Measurements from ENCODE around the gene EYS. TPM values are rescaled to one million over a fixed set of nuclear protein-coding genes. Genes with fewer than 3 reads are reported as not detected.

Gene EYS
- total and polyA plus RNA-seq, 3 experiments from 2014 or later, result not detected

DNA sequence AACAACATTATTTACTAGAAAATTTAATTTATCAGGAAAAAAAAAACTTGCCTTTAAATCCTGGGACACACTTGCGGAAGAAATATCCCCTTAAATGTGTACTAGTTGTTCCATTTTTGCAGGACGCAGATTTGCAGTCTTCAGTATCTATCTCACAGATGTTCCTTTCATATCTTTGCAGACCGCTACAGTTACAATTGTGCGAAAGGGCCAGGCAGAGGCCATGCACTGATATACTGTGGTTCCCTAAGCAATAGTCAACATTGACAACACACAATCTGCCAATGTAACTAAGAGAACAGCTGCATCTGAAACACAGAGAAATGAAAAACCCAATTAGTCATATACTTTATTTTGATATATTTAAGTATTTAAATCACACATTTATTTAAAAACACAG is 411.2 kb downstream of the EYS start:
- Mint-ChIP-seq H3K36me3 (no peaks in the 10 kb centered on the region), H3K27me3 (no peaks in the 10 kb centered on the region), H3K27ac (no peak overlapping the region), H3K9me3 (peaks cover 0 to 19% (median 8%) of the 10 kb centered on the region in 5 donors), H3K4me1 (no peaks in the 10 kb centered on the region), H3K4me3 (no peak overlapping the region)
- Histone ChIP-seq H3K4me3 (ENCODE audit: low read length) (no peak overlapping the region), H3K27ac (ENCODE audit: low read depth, low read length) (no peak overlapping the region), H3K36me3 (ENCODE audit: insufficient read depth, low read length) (no peaks in the 10 kb centered on the region), H3K27me3 (ENCODE audit: insufficient read depth, low read length, poor library complexity, severe bottlenecking) (no peaks in the 10 kb centered on the region), H3K9me3 (ENCODE audit: low read length) (no peaks in the 10 kb centered on the region), H3K4me1 (ENCODE audit: insufficient read depth, low read length) (no peaks in the 10 kb centered on the region)
- no peak for DNase-seq
- ChIA-PET CTCF (no interaction called here), POLR2A (no interaction called here)

DNA sequence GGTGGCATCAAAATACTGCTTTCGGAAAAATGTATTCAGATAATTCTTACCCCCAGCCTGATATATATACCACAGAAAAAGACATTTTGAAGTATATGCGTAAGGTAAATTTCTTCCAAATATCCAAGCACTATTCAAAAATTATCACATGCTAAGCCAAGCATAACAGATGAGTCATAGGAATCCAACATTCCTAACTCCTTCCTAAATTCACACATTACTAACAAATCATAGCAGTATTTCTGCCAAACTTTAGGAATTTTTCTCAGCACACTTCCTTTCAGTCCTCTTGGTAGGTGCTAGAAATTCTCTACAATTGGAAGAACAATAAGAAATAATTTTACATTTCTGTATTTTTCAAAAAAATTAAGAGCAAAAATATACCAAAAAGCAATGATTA is 417.5 kb downstream of the EYS start:
- H3K36me3 ChIP-seq (ENCODE audit: insufficient read depth, low read length), result no peaks in the 10 kb centered on the region
- Mint-ChIP-seq H3K4me1 (no peaks in the 10 kb centered on the region), H3K27ac (no peak overlapping the region), H3K9me3 (peaks cover 0 to 17% (median 8%) of the 10 kb centered on the region in 5 donors), H3K27me3 (no peaks in the 10 kb centered on the region), H3K36me3 (no peaks in the 10 kb centered on the region), H3K4me3 (no peak overlapping the region)
- ChIA-PET CTCF (no interaction called here), POLR2A (no interaction called here)
- H3K9me3 ChIP-seq (ENCODE audit: low read length), result no peaks in the 10 kb centered on the region
- no peak overlapping the region for H3K27ac ChIP-seq (ENCODE audit: low read depth, low read length)
- no peak overlapping the region for H3K4me3 ChIP-seq (ENCODE audit: low read length)
- DNase-seq, result no peak
- no peaks in the 10 kb centered on the region for H3K27me3 ChIP-seq (ENCODE audit: insufficient read depth, low read length, poor library complexity, severe bottlenecking)
- H3K4me1 ChIP-seq (ENCODE audit: insufficient read depth, low read length), result no peaks in the 10 kb centered on the region

DNA sequence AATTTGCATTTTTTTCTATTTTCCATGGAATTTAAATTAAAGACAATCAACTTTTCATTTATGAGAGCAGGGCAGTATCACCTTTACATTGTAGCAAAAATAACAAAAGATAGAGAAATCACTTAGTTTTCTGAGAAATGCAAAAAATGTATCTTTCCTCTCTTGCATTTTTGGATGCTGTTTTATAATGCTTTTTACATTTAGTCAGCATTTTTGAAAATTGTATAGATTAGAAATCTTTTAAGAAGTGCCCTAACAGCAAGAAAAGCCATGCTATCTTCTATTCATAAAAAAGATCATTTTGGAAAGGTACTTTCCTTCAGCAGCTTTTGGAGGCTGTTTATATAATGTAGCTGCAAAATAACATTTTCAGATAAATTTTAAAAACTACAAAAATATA is 421.8 kb downstream of the EYS start:
- no peaks in the 10 kb centered on the region for H3K36me3 ChIP-seq (ENCODE audit: insufficient read depth, low read length)
- Mint-ChIP-seq H3K9me3 (peaks cover 1 to 12% (median 8%) of the 10 kb centered on the region in 5 donors), H3K4me1 (no peaks in the 10 kb centered on the region), H3K27ac (no peak overlapping the region), H3K4me3 (no peak overlapping the region), H3K27me3 (no peaks in the 10 kb centered on the region), H3K36me3 (no peaks in the 10 kb centered on the region)
- ChIA-PET CTCF (no interaction called here), POLR2A (no interaction called here)
- no peak overlapping the region for H3K4me3 ChIP-seq (ENCODE audit: low read length)
- H3K27me3 ChIP-seq (ENCODE audit: insufficient read depth, low read length, poor library complexity, severe bottlenecking), result no peaks in the 10 kb centered on the region
- no peaks in the 10 kb centered on the region for H3K4me1 ChIP-seq (ENCODE audit: insufficient read depth, low read length)
- no peak for DNase-seq
- H3K27ac ChIP-seq (ENCODE audit: low read depth, low read length), result no peak overlapping the region
- no peaks in the 10 kb centered on the region for H3K9me3 ChIP-seq (ENCODE audit: low read length)

DNA sequence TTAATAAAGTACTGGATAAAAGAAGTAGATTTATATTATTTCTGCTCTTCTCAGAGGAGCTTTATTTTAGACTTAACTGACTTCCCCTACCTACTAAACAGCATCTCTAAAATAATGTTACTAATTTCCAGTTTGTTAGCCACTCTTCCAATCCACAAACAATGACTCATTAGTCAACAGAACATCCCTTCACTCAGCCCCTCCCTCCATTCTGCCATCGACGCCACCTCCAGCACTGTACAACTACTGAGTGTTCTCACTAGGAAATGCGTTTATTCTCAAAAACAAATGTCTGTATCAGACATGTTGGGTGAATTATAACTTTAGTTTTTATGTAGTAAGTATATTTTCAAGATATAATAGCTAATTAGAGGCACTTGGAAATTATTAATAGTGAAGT is 427.0 kb downstream of the EYS start:
- no peaks in the 10 kb centered on the region for H3K36me3 Mint-ChIP-seq

DNA sequence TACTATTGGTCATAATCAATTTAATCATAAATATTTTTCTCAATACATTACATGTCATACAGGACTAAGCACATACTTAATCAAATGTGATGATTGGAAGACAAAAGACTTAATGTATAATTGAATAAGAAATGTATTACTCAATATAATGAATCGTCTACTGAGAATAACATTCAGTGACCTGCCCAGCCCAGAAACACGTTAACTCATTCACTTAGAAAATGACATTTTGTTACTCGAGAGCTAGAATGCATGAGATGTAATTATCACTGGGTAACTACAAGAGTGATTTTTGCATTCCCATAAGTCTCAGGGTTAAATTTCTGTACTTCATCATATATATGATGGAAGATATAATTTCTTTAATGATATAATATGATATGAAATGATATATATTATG is 444.8 kb downstream of the EYS start:
- Mint-ChIP-seq H3K36me3 (no peaks in the 10 kb centered on the region), H3K4me1 (no peaks in the 10 kb centered on the region), H3K4me3 (no peak overlapping the region), H3K9me3 (peaks cover 2 to 10% (median 7%) of the 10 kb centered on the region in 5 donors), H3K27ac (no peak overlapping the region), H3K27me3 (no peaks in the 10 kb centered on the region)
- Histone ChIP-seq H3K27me3 (ENCODE audit: insufficient read depth, low read length, poor library complexity, severe bottlenecking) (no peaks in the 10 kb centered on the region), H3K4me3 (ENCODE audit: low read length) (no peak overlapping the region), H3K36me3 (ENCODE audit: insufficient read depth, low read length) (no peaks in the 10 kb centered on the region), H3K27ac (ENCODE audit: low read depth, low read length) (no peak overlapping the region), H3K4me1 (ENCODE audit: insufficient read depth, low read length) (no peaks in the 10 kb centered on the region), H3K9me3 (ENCODE audit: low read length) (no peaks in the 10 kb centered on the region)
- DNase-seq, result no peak
- ChIA-PET CTCF (no interaction called here), POLR2A (no interaction called here)

More for the DNA sequence above, 427.0 kb downstream of the EYS start:
- Histone ChIP-seq H3K4me1 (ENCODE audit: insufficient read depth, low read length) (no peaks in the 10 kb centered on the region), H3K36me3 (ENCODE audit: insufficient read depth, low read length) (no peaks in the 10 kb centered on the region), H3K27me3 (ENCODE audit: insufficient read depth, low read length, poor library complexity, severe bottlenecking) (no peaks in the 10 kb centered on the region), H3K27ac (ENCODE audit: low read depth, low read length) (no peak overlapping the region), H3K4me3 (ENCODE audit: low read length) (no peak overlapping the region), H3K9me3 (ENCODE audit: low read length) (no peaks in the 10 kb centered on the region)
- Mint-ChIP-seq H3K27me3 (no peaks in the 10 kb centered on the region), H3K4me3 (no peak overlapping the region), H3K4me1 (no peaks in the 10 kb centered on the region), H3K27ac (no peak overlapping the region), H3K9me3 (peaks cover 2 to 23% (median 6%) of the 10 kb centered on the region in 5 donors)
- no peak for DNase-seq
- POLR2A ChIA-PET, result no interaction called here
- CTCF ChIA-PET, result no interaction called here

DNA sequence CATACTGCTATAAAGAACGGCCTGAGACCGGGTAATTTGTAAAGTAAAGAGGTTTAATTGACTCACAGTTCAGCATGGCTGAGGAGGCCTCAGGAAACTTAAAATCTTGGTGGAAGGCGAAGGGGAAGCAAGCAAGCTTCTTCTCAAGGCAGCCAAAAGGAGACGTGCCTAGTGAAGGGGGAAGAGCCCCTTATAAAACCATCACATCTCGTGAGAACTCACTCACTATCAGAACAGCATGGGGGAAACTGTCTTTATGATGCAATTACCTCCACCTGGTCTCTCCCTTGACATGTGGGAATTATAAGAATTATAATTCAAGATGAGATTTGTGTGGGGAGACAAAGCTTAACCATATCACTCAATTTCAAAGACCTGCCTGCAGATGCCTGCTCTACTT is 447.0 kb downstream of the EYS start:
- Mint-ChIP-seq H3K27ac (no peak overlapping the region), H3K4me3 (no peak overlapping the region), H3K27me3 (no peaks in the 10 kb centered on the region), H3K4me1 (no peaks in the 10 kb centered on the region), H3K9me3 (peaks cover 0 to 17% (median 7%) of the 10 kb centered on the region in 5 donors), H3K36me3 (no peaks in the 10 kb centered on the region)
- no peak overlapping the region for H3K4me3 ChIP-seq (ENCODE audit: low read length)
- H3K9me3 ChIP-seq (ENCODE audit: low read length), result no peaks in the 10 kb centered on the region
- POLR2A ChIA-PET, result no interaction called here
- no peaks in the 10 kb centered on the region for H3K27me3 ChIP-seq (ENCODE audit: insufficient read depth, low read length, poor library complexity, severe bottlenecking)
- H3K4me1 ChIP-seq (ENCODE audit: insufficient read depth, low read length), result no peaks in the 10 kb centered on the region
- no peak overlapping the region for H3K27ac ChIP-seq (ENCODE audit: low read depth, low read length)
- no peak for DNase-seq
- H3K36me3 ChIP-seq (ENCODE audit: insufficient read depth, low read length), result no peaks in the 10 kb centered on the region
- CTCF ChIA-PET, result no interaction called here

DNA sequence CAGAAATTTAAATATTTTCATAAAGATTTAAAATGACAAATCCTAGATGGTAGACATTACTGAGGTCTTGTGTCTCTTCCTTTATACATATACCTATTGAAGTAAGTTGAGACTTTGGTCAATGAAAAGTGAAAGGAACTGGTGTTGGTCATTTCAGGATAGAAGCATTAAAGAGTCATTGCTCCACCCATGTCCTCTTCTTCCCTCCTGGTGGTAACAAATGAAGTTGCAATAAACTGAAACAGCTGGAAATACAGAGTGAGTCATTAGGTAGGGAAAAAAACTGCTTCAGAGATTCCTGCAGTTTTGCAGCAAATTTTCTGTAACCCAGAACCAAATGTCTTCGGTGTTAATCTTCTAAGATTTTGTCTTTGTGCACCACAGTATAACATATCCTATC is 448.0 kb downstream of the EYS start:
- Histone ChIP-seq H3K4me3 (ENCODE audit: low read length) (no peak overlapping the region), H3K27ac (ENCODE audit: low read depth, low read length) (no peak overlapping the region), H3K4me1 (ENCODE audit: insufficient read depth, low read length) (no peaks in the 10 kb centered on the region), H3K27me3 (ENCODE audit: insufficient read depth, low read length, poor library complexity, severe bottlenecking) (no peaks in the 10 kb centered on the region), H3K36me3 (ENCODE audit: insufficient read depth, low read length) (no peaks in the 10 kb centered on the region), H3K9me3 (ENCODE audit: low read length) (no peaks in the 10 kb centered on the region)
- Mint-ChIP-seq H3K4me1 (no peaks in the 10 kb centered on the region), H3K27ac (no peak overlapping the region), H3K4me3 (no peak overlapping the region), H3K36me3 (no peaks in the 10 kb centered on the region), H3K9me3 (peaks cover 2 to 17% (median 7%) of the 10 kb centered on the region in 5 donors), H3K27me3 (no peaks in the 10 kb centered on the region)
- POLR2A ChIA-PET, result no interaction called here
- CTCF ChIA-PET, result no interaction called here
- DNase-seq, result no peak

DNA sequence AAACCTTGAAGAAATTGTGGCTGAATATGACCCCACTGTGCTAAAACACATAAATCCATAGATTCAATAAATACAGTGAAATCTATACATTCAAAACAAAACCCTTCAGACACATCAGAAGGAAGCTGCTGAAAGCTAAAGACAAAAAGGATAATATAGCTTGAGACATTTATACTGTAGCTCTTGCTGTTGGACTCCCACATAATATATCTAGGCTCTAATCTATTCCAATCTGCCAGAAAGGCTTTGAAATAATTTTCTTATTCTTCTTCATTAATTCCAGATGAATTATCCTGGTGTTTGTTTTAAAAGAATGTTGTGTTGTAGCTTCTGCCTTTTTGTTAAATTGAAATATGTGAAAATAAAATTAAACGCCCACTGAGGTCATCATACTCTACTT is 454.0 kb downstream of the EYS start:
- H3K27me3 Mint-ChIP-seq, result no peaks in the 10 kb centered on the region
- H3K4me3 ChIP-seq (ENCODE audit: low read length), result no peak overlapping the region
- no peak overlapping the region for H3K4me3 Mint-ChIP-seq
- no peaks in the 10 kb centered on the region for H3K4me1 Mint-ChIP-seq
- H3K27me3 ChIP-seq (ENCODE audit: insufficient read depth, low read length, poor library complexity, severe bottlenecking), result no peaks in the 10 kb centered on the region
- no peak overlapping the region for H3K27ac Mint-ChIP-seq
- no peaks in the 10 kb centered on the region for H3K9me3 ChIP-seq (ENCODE audit: low read length)
- H3K9me3 Mint-ChIP-seq, result peaks cover 0 to 21% (median 6%) of the 10 kb centered on the region in 5 donors
- no peaks in the 10 kb centered on the region for H3K4me1 ChIP-seq (ENCODE audit: insufficient read depth, low read length)
- no peaks in the 10 kb centered on the region for H3K36me3 Mint-ChIP-seq
- CTCF ChIA-PET, result no interaction called here
- POLR2A ChIA-PET, result no interaction called here
- no peaks in the 10 kb centered on the region for H3K36me3 ChIP-seq (ENCODE audit: insufficient read depth, low read length)
- H3K27ac ChIP-seq (ENCODE audit: low read depth, low read length), result no peak overlapping the region
- DNase-seq, result no peak

DNA sequence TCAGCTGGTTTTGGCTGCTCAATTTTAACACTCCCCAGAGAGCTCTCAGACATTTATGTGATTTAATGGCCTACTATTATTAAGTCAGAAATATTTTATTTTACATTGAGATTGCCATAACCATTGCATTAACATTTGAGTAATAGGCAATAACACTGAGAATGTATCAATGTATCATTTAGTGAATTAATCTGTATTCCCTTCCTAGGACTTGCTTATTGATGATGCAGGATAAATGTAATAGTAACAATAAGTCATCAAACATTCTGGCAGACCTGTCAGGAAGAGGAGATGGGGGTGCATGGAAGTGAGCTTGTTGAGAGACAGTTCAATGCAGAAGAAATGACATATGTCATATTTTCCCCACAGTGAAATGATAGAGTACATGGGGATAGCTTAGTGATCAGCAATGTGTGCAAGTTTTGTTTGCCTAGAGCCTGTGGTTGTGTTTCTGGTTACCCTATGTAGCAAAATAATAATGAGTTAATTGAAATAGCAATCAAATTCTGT is 458.9 kb downstream of the EYS start:
- Histone ChIP-seq H3K27ac (ENCODE audit: low read depth, low read length) (no peak overlapping the region), H3K4me3 (ENCODE audit: low read length) (no peak overlapping the region), H3K36me3 (ENCODE audit: insufficient read depth, low read length) (no peaks in the 10 kb centered on the region), H3K9me3 (ENCODE audit: low read length) (no peaks in the 10 kb centered on the region), H3K27me3 (ENCODE audit: insufficient read depth, low read length, poor library complexity, severe bottlenecking) (no peaks in the 10 kb centered on the region), H3K4me1 (ENCODE audit: insufficient read depth, low read length) (no peaks in the 10 kb centered on the region)
- no peak overlapping the region for H3K4me3 Mint-ChIP-seq
- H3K4me1 Mint-ChIP-seq, result no peaks in the 10 kb centered on the region
- POLR2A ChIA-PET, result no interaction called here
- CTCF ChIA-PET, result no interaction called here
- DNase-seq, result no peak
- peaks cover 3 to 20% (median 6%) of the 10 kb centered on the region in 5 donors for H3K9me3 Mint-ChIP-seq
- H3K27ac Mint-ChIP-seq, result no peak overlapping the region
- no peaks in the 10 kb centered on the region for H3K27me3 Mint-ChIP-seq
- no peaks in the 10 kb centered on the region for H3K36me3 Mint-ChIP-seq

All from CD8-positive, alpha-beta memory T cell (primary cell).